Choroid plexus epithelial cell (primary cell): Measurements from ENCODE around the gene BPIFB2.
A peak's percentile ranks its signal among the peaks of the same experiment; 100 is the strongest.

Source experiments
- DNase-seq: peaks from one replicate; pipeline ENCODE4 v3.0.0-alpha.2; 2010; ENCODE audit warnings: low read depth
- H3K4me3 ChIP-seq: 2 replicates; pipeline ENCODE4 v1.5.1; 2011; ENCODE audit warnings: low read depth, mild to moderate bottlenecking, control low read depth, low read length, moderate library complexity
- TF ChIP-seq, protein P1 (sequence below): conservative IDR thresholded peaks from 2 replicates; pipeline ENCODE4 v1.5.1; 2011; ENCODE audit warnings: low read depth, mild to moderate bottlenecking, control low read depth, inconsistent platforms, low read length, moderate library complexity

The BPIFB2 gene

DNA sequence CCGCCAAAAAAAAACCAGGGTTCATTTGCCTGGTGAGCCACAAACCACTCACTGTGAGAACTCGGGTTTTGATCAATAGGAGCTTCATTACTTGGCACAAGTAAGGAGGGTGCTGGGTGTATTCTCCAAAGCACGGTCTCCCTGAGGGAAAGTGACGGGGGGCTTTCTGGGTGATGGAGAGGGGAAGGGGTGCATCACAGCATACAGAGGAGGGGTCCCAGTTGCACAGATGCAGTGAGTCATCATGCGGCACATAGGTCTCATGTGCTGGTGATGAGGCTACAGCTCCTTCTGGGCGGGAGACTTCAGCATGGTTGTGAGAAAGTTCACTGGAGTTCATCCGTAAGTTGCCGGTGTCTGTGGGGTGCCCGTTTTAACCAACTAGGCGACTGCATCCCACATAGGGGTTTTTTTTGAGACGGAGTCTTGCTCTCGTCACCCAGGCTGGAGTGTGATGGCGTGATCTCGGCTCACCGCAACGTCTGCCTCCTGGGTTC, 39.5 kb upstream of the BPIFB2 start:
- no peak for DNase-seq
- TF ChIP-seq, protein P1, sequence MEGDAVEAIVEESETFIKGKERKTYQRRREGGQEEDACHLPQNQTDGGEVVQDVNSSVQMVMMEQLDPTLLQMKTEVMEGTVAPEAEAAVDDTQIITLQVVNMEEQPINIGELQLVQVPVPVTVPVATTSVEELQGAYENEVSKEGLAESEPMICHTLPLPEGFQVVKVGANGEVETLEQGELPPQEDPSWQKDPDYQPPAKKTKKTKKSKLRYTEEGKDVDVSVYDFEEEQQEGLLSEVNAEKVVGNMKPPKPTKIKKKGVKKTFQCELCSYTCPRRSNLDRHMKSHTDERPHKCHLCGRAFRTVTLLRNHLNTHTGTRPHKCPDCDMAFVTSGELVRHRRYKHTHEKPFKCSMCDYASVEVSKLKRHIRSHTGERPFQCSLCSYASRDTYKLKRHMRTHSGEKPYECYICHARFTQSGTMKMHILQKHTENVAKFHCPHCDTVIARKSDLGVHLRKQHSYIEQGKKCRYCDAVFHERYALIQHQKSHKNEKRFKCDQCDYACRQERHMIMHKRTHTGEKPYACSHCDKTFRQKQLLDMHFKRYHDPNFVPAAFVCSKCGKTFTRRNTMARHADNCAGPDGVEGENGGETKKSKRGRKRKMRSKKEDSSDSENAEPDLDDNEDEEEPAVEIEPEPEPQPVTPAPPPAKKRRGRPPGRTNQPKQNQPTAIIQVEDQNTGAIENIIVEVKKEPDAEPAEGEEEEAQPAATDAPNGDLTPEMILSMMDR = no peak

GRCh38 chr20:32968478-32969241, 38.8 kb upstream of the BPIFB2 start:
- no peak overlapping the region for H3K4me3 ChIP-seq
- DNase-seq = no peak
- TF ChIP-seq, protein P1 = no peak

More for the DNA sequence above, 39.5 kb upstream of the BPIFB2 start:
- no peak overlapping the region for H3K4me3 ChIP-seq

- no peak for DNase-seq
- TF ChIP-seq, protein P1 = no peak
- H3K4me3 ChIP-seq = no peak overlapping the region
Measured at GRCh38 chr20:32969356-32970114, 38.0 kb upstream of the BPIFB2 start.

- TF ChIP-seq, protein P1 = no peak
- no peak overlapping the region for H3K4me3 ChIP-seq
Measured at GRCh38 chr20:32970115-32970972, 37.2 kb upstream of the BPIFB2 start.

DNA sequence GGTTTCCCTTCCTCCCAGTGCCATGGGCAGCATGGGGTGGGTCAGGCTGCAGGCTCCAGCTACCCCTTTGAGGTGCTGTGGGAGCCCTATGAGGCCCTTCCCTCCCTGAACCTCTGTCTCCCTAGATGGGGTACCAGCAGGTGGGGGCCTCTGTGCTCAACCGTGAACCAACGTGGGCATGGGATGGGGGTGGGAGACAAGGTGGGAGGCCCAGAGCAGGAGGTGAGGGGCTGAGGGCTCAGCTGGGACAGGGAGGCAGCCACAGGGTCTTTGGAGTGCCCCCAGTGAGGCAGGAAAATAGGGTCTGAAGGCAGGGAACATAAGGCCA, 36.6 kb upstream of the BPIFB2 start:
- H3K4me3 ChIP-seq = no peak overlapping the region
- no peak for DNase-seq
- TF ChIP-seq, protein P1 = no peak

More at GRCh38 chr20:32970115-32970972, 37.2 kb upstream of the BPIFB2 start:
- no peak for DNase-seq

- TF ChIP-seq, protein P1 = no peak
- no peak overlapping the region for H3K4me3 ChIP-seq
- peak; percentile 19 for DNase-seq
Measured at GRCh38 chr20:32971703-32972161, 35.8 kb upstream of the BPIFB2 start.
